DMS79 (cell line): Measurements from ENCODE around the gene RPL22L1.
"Not testable (repeated sequence)": the region's sequence is repeated elsewhere in the genome, so short reads cannot be mapped to it uniquely, and the experiment has no call there.

ENCODE experiments used
- DNase-seq: peaks from one replicate; lab custom pipeline; 2025; lab: John Stamatoyannopoulos, UW

RPL22L1 gene

GRCh38 chr3:170869645-170870593 is at the start of gene RPL22L1:
RPL22L1 (minus strand) TSS chr3:170870195; CDS start chr3:170870167, 28 bp downstream.
- no peak for DNase-seq

- no peak for DNase-seq
Measured at GRCh38 chr3:170918715-170919114, 48.7 kb upstream of the RPL22L1 start.

- no peak for DNase-seq
Measured at GRCh38 chr3:170914690-170915089, 44.7 kb upstream of the RPL22L1 start.

GRCh38 chr3:170914212-170914611 is 44.2 kb upstream of the RPL22L1 start:
- no peak for DNase-seq

GRCh38 chr3:170911051-170911450 is 41.1 kb upstream of the RPL22L1 start:
- no peak for DNase-seq

GRCh38 chr3:170910542-170910941 is 40.5 kb upstream of the RPL22L1 start:
- DNase-seq, result no peak

GRCh38 chr3:170909129-170909903 is 39.3 kb upstream of the RPL22L1 start:
- no peak for DNase-seq

- peak; percentile 44 for DNase-seq
Measured at GRCh38 chr3:170908235-170909116, 38.5 kb upstream of the RPL22L1 start, which contains the start of gene EIF5A2. EIF5A2 (minus strand) TSS chr3:170908637; CDS start chr3:170907806, 831 bp downstream.

- no peak for DNase-seq
Measured at GRCh38 chr3:170907637-170908234, 37.7 kb upstream of the RPL22L1 start.

- DNase-seq, result no peak
Measured at GRCh38 chr3:170905862-170906261, 35.9 kb upstream of the RPL22L1 start.

- no peak for DNase-seq
Measured at GRCh38 chr3:170903123-170903522, 33.1 kb upstream of the RPL22L1 start.

GRCh38 chr3:170899455-170899854 is 29.5 kb upstream of the RPL22L1 start:
- no peak for DNase-seq

- no peak for DNase-seq
Measured at GRCh38 chr3:170897978-170898377, 28.0 kb upstream of the RPL22L1 start.

- DNase-seq, result not testable (repeated sequence)
Measured at GRCh38 chr3:170897199-170897598, 27.2 kb upstream of the RPL22L1 start.

GRCh38 chr3:170896781-170897180 is 26.8 kb upstream of the RPL22L1 start:
- no peak for DNase-seq

- DNase-seq, result not testable (repeated sequence)
Measured at GRCh38 chr3:170896333-170896732, 26.3 kb upstream of the RPL22L1 start.

- DNase-seq, result no peak
Measured at GRCh38 chr3:170893895-170894294, 23.9 kb upstream of the RPL22L1 start.

GRCh38 chr3:170889630-170890029 is 19.6 kb upstream of the RPL22L1 start:
- DNase-seq, result no peak

- no peak for DNase-seq
Measured at GRCh38 chr3:170889132-170889531, 19.1 kb upstream of the RPL22L1 start.

- DNase-seq, result not testable (repeated sequence)
Measured at GRCh38 chr3:170884109-170884930, 14.3 kb upstream of the RPL22L1 start.
